Right lung (tissue), 5 donors: ENCODE results near the gene ZBTB7B. TPM values are rescaled to one million over a fixed set of nuclear protein-coding genes. Genes with fewer than 3 reads are reported as not detected.
A peak's percentile ranks its signal among the peaks of the same experiment; 100 is the strongest.

Source experiments
- DNase-seq, 2 donors: peaks; one replicate each; pipeline ENCODE4 v3.0.0-alpha.2; 2013
- polyA plus RNA-seq, 5 donors: library from polyadenylated mRNA; unstranded; fragments of 120-200 nt; gene quantifications; one replicate each; pipeline versions ENCODE4 v1.2.1 to v1.2.3, GENCODE V29; 2013; ENCODE audit warnings: inconsistent platforms in 1 of 5, low replicate concordance in 1 of 5; ENCODE audit not compliant: insufficient read length in 5 of 5, insufficient read depth in 1 of 5

Gene ZBTB7B
- polyA plus RNA-seq, 5 donors, result 10.7 to 26.3 (median 18.8) TPM

- no peak for DNase-seq
Measured at GRCh38 chr1:155052439-155053395, 50.1 kb downstream of the ZBTB7B start.

GRCh38 chr1:155053531-155054105, 51.0 kb downstream of the ZBTB7B start:
- no peak for DNase-seq

- no peak for DNase-seq
Measured at GRCh38 chr1:155057104-155057503, 54.5 kb downstream of the ZBTB7B start.

- DNase-seq, result no peak
Measured at GRCh38 chr1:155057788-155058211, 55.2 kb downstream of the ZBTB7B start.

- DNase-seq, result no peak
Measured at GRCh38 chr1:155060736-155061135, 58.1 kb downstream of the ZBTB7B start.

GRCh38 chr1:155061381-155062150, 59.0 kb downstream of the ZBTB7B start:
- DNase-seq, result no peak

GRCh38 chr1:155062151-155062686, 59.6 kb downstream of the ZBTB7B start:
- DNase-seq, result no peak

GRCh38 chr1:155062702-155063411, 60.3 kb downstream of the ZBTB7B start:
- no peak for DNase-seq

GRCh38 chr1:155063550-155064110, 61.0 kb downstream of the ZBTB7B start, which contains the start of gene EFNA4:
Gene EFNA4, plus strand, starts transcription at chr1:155063740. Its CDS starts 84 bp downstream, at chr1:155063824.
- DNase-seq, result peak; percentile 84 to 87

- no peak for DNase-seq
Measured at GRCh38 chr1:155064111-155064831, 61.7 kb downstream of the ZBTB7B start.

GRCh38 chr1:155064832-155065429, 62.3 kb downstream of the ZBTB7B start:
- no peak for DNase-seq

- no peak for DNase-seq
Measured at GRCh38 chr1:155066777-155067176, 64.2 kb downstream of the ZBTB7B start.

Other genes with a start within 250 kb of the ZBTB7B start
- gene KCNN3, start 132.5 kb upstream of the ZBTB7B start, polyA plus RNA-seq, result 1 to 10 TPM; 1.8 to 3.2 (median 2.3) TPM
- gene PMVK, start 66.1 kb upstream of the ZBTB7B start, polyA plus RNA-seq, result 10 to 100 TPM; 26.2 to 39.4 (median 29.5) TPM
- 10 to 100 TPM; 62.9 to 88.3 (median 77.0) TPM for gene PBXIP1, start 46.7 kb upstream of the ZBTB7B start, polyA plus RNA-seq
- 10 to 100 TPM; 32.9 to 42.8 (median 40.9) TPM for gene PYGO2, start 41.0 kb upstream of the ZBTB7B start, polyA plus RNA-seq
- gene SHC1, start 32.1 kb upstream of the ZBTB7B start, polyA plus RNA-seq, result 100 to 1,000 TPM; 121 to 136 (median 123) TPM
- 100 to 1,000 TPM in 3 of 5 donors, 10 to 100 TPM in 2; 85.1 to 149 (median 115) TPM for gene CKS1B, start 28.1 kb upstream of the ZBTB7B start, polyA plus RNA-seq
- 10 to 100 TPM; 27.1 to 33.6 (median 28.1) TPM for gene FLAD1, start 19.5 kb upstream of the ZBTB7B start, polyA plus RNA-seq
- 1 to 10 TPM in 1 of 5 donors, under 1 TPM in 4; 0.46 to 1.2 (median 0.66) TPM for gene LENEP, start 9.2 kb upstream of the ZBTB7B start, polyA plus RNA-seq
- gene DCST2, start 31.0 kb downstream of the ZBTB7B start, polyA plus RNA-seq, result 1 to 10 TPM; 1.6 to 2.7 (median 2.4) TPM
- gene DCST1, start 31.0 kb downstream of the ZBTB7B start, polyA plus RNA-seq, result under 1 TPM; 0.34 to 0.69 (median 0.53) TPM
- gene ADAM15, start 48.5 kb downstream of the ZBTB7B start, polyA plus RNA-seq, result 100 to 1,000 TPM in 1 of 5 donors, 10 to 100 TPM in 4; 50.0 to 103 (median 64.8) TPM
- 10 to 100 TPM; 16.0 to 25.3 (median 23.3) TPM for gene EFNA4, start 60.9 kb downstream of the ZBTB7B start, polyA plus RNA-seq
- 1 to 10 TPM; 2.9 to 5.6 (median 4.3) TPM for gene EFNA3, start 76.0 kb downstream of the ZBTB7B start, polyA plus RNA-seq
- 100 to 1,000 TPM in 2 of 5 donors, 10 to 100 TPM in 3; 94.5 to 116 (median 96.8) TPM for gene EFNA1, start 125.1 kb downstream of the ZBTB7B start, polyA plus RNA-seq
- 10 to 100 TPM; 32.7 to 41.6 (median 37.3) TPM for gene SLC50A1, start 133.1 kb downstream of the ZBTB7B start, polyA plus RNA-seq
- gene DPM3, start 137.7 kb downstream of the ZBTB7B start, polyA plus RNA-seq, result 10 to 100 TPM; 19.1 to 37.1 (median 26.6) TPM
- 100 to 1,000 TPM; 103 to 120 (median 117) TPM for gene KRTCAP2, start 170.5 kb downstream of the ZBTB7B start, polyA plus RNA-seq
- 1 to 10 TPM; 2.9 to 5.6 (median 4.3) TPM for gene TRIM46, start 171.0 kb downstream of the ZBTB7B start, polyA plus RNA-seq
- 10 to 100 TPM; 37.5 to 47.0 (median 42.8) TPM for gene THBS3, start 205.1 kb downstream of the ZBTB7B start, polyA plus RNA-seq
- 10 to 100 TPM; 27.8 to 38.3 (median 32.0) TPM for gene MTX1, start 205.9 kb downstream of the ZBTB7B start, polyA plus RNA-seq